Stimulated activated CD8-positive, alpha-beta memory T cell treated with anti-CD3 and anti-CD28 coated beads, Interleukin-4, amount 100 ng/mL, for 4 hours (primary cell): Measurements from ENCODE around the gene BTG4.

Experiments
- DNase-seq, 2 donors: peaks; one replicate each; pipeline ENCODE4 v3.0.0-alpha.2; 2020; ENCODE audit warnings: low read depth in 2 of 2, low spot score in 1 of 2

The BTG4 gene

GRCh38 chr11:111537336-111537860 is 25.2 kb upstream of the BTG4 start:
- DNase-seq = no peak

DNA sequence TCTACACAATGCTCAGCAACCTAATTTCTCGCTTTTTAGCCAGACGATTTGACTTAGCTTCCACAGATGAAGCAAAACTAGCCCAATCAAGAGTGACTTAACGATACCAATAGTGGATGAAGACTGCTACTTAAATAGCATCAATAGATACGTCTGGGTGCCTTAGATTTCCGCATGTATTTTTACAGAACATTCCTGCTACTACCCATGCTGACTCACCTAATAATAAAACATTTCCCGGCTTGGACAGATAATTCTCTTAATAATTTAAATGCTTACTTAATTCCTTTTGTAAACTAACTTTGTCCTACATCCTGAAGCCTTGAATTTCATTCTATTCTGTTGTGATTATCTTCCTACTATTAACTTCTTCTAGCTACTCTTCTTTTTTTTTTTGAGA is 23.1 kb upstream of the BTG4 start:
- no peak for DNase-seq

GRCh38 chr11:111532365-111532709 is 20.2 kb upstream of the BTG4 start:
- no peak for DNase-seq

DNA sequence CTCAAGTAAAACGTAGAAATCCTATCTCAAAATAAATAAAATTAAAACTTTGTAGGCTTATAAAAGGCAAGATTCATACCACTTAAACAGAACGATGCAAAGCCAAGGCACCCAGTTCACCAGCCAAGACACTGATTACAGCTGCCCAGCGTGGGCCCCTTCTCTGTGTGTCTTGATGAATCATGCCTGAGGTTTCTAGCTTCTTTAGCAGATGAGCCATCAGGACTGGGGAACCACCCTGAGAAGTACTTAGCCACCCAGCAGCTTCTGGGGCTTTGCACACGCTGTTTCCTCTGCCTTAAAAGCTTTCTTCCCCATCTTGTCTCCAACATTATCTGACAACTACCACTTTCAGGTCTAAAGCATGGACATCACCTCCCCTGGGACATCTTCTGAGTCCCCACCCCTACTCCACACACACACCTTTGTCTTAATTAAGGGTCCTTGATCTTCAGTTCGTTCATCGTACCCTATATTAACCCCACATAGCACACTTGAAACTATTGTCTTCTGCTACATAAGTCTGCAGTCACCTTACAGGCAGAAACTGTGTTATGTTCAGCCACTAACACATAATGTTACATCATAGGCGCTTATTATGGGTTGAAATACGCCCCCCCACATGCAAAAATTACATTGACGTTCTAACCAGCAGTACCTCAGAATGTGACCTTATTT is 19.6 kb upstream of the BTG4 start:
- peak in 1 of 2 donors; percentile 40 for DNase-seq

GRCh38 chr11:111531136-111531535 is 18.9 kb upstream of the BTG4 start:
- no peak for DNase-seq

DNA sequence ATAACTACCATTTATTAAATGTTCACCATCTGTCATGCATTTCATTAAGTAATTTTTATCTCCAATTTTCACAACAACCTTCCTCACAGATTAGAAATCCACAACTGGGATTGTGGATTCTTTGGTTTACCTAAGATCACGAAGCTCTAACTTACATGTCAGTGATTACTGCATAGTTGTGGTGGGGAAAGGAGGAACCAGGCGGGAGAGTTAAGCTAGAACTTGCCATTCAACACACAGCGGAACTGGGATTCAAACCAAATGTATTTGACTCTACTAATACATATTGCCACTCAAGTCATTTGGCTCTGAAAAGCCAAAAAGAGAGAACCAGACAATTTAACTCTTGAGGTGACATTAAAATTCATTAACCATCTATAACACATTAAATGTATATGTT is 17.9 kb upstream of the BTG4 start:
- DNase-seq = no peak

- no peak for DNase-seq
These were observed 16.4 kb upstream of the BTG4 start for GRCh38 chr11:111528557-111528956.

DNA sequence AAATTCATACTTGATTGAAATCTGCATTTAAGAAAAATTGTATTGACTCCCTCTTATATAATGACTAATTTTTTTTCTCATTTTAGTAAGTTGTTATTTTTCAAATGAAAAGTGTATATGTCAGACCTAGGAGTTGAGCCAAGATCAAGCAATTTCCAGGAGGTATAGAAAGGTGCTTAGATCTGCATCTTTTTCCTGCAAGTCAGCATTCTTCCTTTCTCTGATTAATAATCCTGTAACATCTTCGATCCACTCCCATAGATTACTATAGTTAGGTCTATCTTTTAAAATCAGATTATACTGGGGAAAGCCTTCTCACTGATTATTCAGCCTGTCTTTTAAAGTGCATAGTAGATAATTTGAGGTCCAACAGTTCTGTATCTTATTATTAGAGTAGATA is 15.1 kb upstream of the BTG4 start:
- no peak for DNase-seq

DNA sequence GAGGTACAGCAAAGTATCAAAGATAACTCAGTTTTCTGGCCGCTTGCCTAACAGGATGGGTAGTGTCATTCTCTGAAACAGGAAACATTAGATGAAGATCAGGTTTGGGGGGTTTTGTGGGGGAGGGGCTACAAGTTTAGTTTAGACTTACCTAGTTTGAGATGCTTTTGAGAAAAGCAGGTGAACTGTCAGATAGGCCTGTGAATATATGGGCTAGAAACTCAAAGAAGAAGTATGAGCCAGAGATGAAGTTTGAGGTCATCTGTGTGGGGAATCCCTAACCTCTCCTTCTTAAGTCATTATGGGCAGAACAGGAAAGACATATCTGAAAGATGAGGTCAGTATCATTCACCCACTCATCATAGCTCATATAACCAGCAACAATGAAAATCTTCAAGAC is 14.3 kb upstream of the BTG4 start:
- no peak for DNase-seq

- no peak for DNase-seq
These were observed 13.3 kb upstream of the BTG4 start for GRCh38 chr11:111525456-111525855.

DNA sequence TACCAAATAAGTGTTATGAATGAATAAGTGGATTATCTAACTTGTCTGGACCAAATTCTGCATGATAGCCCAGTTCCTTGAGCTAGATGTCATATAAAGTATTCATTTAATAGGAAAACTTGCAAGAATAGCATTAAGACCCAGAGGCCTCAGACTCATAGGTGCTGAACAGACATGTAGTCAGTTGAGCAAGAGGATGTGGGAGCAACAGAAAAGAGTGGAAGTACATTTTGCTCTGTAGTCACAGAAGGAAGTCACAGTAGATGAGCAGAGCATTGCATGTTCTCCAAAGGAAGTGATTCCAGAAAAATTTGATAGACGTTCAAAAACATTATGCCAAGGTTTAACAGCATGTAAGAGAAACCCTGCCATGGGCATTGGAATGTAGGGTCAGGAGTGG is 11.9 kb upstream of the BTG4 start:
- no peak for DNase-seq

DNA sequence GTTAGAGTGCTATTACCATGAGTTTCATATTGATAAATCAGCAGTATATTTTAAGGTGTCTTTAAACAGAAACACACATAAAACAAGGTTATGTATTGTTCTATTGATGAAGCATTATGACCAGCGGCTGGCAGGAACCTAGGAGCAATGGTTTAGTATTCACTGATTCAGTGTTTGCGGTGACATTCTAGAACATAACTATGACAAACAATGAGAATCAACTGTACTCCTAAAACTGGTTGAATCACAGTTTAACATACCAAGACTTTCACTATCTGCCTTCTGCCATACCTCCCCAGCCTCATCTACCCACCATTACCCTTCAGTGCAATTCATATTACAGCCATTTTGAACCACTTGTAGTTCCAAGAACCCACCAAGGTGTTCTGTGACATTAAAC is 11.2 kb upstream of the BTG4 start:
- no peak for DNase-seq

DNA sequence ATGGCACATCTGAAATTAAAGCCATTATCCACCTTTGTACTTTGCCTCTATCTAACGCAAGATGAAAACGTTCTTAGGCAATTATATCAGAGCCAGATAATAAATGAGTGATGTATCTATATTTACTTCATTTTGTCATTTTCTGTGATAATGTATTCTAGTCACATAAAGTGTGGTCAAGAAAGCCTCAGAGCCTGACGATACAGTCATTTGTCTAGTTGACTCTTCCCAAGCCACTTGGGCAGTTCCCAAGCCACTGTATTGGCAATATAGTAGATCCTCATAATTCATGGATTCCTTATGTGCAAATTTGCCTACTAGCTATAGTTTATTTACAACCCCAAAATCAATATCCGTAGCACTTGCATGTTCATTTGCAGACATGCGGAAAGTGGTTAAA is 10.2 kb upstream of the BTG4 start:
- no peak for DNase-seq

DNA sequence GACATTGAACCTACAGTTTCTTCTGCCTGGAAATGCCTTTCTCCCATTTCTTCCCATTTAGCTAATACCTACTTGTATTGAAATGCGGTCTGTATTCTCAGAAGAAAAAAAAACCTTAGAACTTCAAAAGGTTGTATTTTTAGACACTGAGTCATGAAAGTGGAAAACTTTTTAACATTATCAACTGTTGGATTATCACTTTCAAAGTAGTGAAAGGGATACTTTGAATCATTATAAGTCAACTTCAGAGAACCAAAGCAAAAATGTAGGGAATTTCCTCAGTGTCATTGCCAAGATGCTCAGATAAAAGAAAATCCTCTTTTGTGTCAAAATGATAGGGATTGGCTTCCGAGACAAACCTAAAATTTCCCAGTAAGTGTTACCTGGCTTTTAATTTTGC is 8.9 kb upstream of the BTG4 start:
- no peak for DNase-seq

- no peak for DNase-seq
These were observed 8.4 kb upstream of the BTG4 start for GRCh38 chr11:111520560-111520959.

GRCh38 chr11:111518668-111519067 is 6.5 kb upstream of the BTG4 start:
- no peak for DNase-seq

DNA sequence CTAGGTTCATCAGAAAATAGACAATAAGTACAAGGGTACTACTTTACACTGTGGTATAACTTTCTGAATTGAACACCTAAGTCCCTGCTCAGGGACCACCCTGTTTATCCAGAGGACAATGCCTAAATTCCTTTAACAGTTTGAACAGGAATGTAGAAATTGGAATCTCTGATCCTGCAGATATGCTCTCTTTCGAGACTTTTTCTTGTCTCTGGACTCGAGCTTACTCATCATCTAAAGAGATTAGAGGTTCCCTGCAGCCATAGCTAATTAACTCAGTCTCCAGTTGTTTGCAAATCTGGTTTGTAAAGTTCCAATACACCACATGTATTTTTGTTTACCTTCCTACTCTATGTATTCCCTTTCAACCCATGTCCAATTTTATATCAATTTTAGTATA is 3.4 kb upstream of the BTG4 start:
- no peak for DNase-seq

DNA sequence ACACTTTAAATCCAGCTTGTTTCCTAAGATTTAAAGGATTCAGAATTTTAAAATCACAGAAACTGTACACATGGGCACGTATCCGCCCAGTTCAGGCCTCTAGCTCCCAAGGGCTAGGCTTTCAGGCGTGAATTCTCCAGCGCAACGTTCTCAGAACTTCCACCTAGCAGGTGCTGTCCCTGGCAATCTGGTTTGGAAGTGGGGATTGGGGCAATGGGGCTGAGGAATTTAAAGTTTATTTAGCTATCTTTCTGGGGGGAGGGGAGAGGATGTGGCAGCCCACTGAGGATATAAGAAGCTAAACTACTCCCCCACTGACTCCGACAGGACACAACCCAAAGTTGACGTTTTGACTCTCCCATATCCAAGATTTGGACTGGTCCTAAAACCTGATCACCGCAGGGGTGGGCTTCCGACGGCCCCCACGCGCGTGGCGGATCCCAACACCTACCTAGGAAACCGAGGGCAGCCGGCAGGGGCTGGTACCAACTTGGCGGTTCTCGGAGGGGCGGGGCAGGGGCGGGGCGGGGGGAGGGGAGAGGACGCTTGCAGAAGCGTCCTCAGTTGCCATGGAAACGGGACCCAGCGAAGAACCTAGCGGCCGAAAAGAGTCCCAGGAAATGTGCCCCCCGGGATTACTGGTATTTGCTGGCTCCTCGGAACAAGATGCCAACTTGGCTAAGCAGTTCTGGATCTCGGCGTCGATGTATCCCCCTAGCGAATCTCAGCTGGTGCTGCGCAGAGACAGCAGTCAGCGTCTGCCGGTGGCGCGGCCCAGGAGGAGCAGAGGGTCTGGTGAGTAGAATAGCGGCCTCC is 2.2 kb upstream of the BTG4 start, which contains the start of gene HOATZ:
TSS of gene HOATZ (plus strand) at position 563 of the 816 bp plus-strand sequence. CDS start at position 570, 7 bp downstream.
- DNase-seq = no peak

GRCh38 chr11:111513240-111513605 is 1.0 kb upstream of the BTG4 start:
- no peak for DNase-seq

DNA sequence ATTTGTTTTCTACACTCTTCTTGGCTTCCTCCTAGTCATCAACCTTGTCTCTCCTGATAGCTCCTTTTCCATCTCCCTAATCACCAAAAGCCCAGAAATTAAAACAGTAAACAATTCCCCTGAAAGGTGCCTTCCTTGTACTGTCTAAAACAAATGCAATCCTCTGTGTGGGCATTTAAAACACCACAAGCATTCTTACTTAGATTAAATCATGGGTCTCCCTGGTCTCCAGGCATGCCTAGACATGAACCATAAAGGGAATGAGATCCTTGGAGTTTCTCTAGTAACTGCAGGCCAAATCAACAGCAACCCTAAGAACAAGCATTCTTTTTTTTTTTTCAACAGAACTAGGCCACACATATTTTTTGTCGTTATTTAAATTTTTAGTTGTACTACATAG is 1.9 kb downstream of the BTG4 start:
- no peak for DNase-seq

- no peak for DNase-seq
These were observed 9.6 kb downstream of the BTG4 start for GRCh38 chr11:111502611-111503010.

GRCh38 chr11:111500481-111500880 is 11.7 kb downstream of the BTG4 start:
- DNase-seq = no peak

GRCh38 chr11:111499483-111499882 is 12.7 kb downstream of the BTG4 start:
- no peak for DNase-seq
